ENCODE measurements around the gene RANGRF. TPM values are rescaled to one million over a fixed set of nuclear protein-coding genes. Genes with fewer than 3 reads are reported as not detected.

RANGRF gene
- total RNA-seq, 1 experiment from 2014 or later: 22.3 TPM

- Histone ChIP-seq H3K9me3 (no peaks in the 10 kb centered on the region), H3K4me3 (no peak overlapping the region), H3K27me3 (no peaks in the 10 kb centered on the region), H3K36me3 (peaks cover 68% of the 10 kb centered on the region)
- DNase-seq: no peak
Measured at GRCh38 chr17:8267480-8268147, 20.9 kb upstream of the RANGRF start.

GRCh38 chr17:8268550-8269298 is 19.7 kb upstream of the RANGRF start:
- Histone ChIP-seq H3K4me3 (no peak overlapping the region), H3K27me3 (no peaks in the 10 kb centered on the region), H3K36me3 (peaks cover 59% of the 10 kb centered on the region), H3K9me3 (no peaks in the 10 kb centered on the region)
- no peak for DNase-seq

GRCh38 chr17:8272421-8272820 is 16.0 kb upstream of the RANGRF start:
- Histone ChIP-seq H3K27me3 (no peaks in the 10 kb centered on the region), H3K36me3 (peaks cover 28% of the 10 kb centered on the region), H3K9me3 (no peaks in the 10 kb centered on the region), H3K4me3 (no peak overlapping the region)
- DNase-seq: no peak

GRCh38 chr17:8273884-8274444 is 14.5 kb upstream of the RANGRF start:
- DNase-seq: no peak
- H3K27me3 ChIP-seq: no peaks in the 10 kb centered on the region
- no peaks in the 10 kb centered on the region for H3K9me3 ChIP-seq
- peaks cover 24% of the 10 kb centered on the region for H3K36me3 ChIP-seq
- no peak overlapping the region for H3K4me3 ChIP-seq

- peaks cover 18% of the 10 kb centered on the region for H3K36me3 ChIP-seq
- no peaks in the 10 kb centered on the region for H3K27me3 ChIP-seq
- no peak overlapping the region for H3K4me3 ChIP-seq
- DNase-seq: no peak
- no peaks in the 10 kb centered on the region for H3K9me3 ChIP-seq
Measured at GRCh38 chr17:8274816-8275215, 13.7 kb upstream of the RANGRF start.

GRCh38 chr17:8275421-8276290 is 12.8 kb upstream of the RANGRF start:
- peaks cover 14% of the 10 kb centered on the region for H3K36me3 ChIP-seq
- H3K27me3 ChIP-seq: no peaks in the 10 kb centered on the region
- no peak for DNase-seq
- H3K4me3 ChIP-seq: no peak overlapping the region
- H3K9me3 ChIP-seq: no peaks in the 10 kb centered on the region

- no peak overlapping the region for H3K4me3 ChIP-seq
- peaks cover 6% of the 10 kb centered on the region; the same call in 1 of the 2 replicates for H3K36me3 ChIP-seq
- H3K9me3 ChIP-seq: no peaks in the 10 kb centered on the region
- DNase-seq: no peak
- no peaks in the 10 kb centered on the region for H3K27me3 ChIP-seq
Measured at GRCh38 chr17:8277317-8277716, 11.2 kb upstream of the RANGRF start.

GRCh38 chr17:8282345-8282744 is 6.1 kb upstream of the RANGRF start:
- Histone ChIP-seq H3K9me3 (no peaks in the 10 kb centered on the region), H3K36me3 (no peaks in the 10 kb centered on the region), H3K4me3 (no peak overlapping the region), H3K27me3 (no peaks in the 10 kb centered on the region)
- DNase-seq: no peak

- Histone ChIP-seq H3K36me3 (no peaks in the 10 kb centered on the region), H3K27me3 (no peaks in the 10 kb centered on the region), H3K9me3 (no peaks in the 10 kb centered on the region), H3K4me3 (no peak overlapping the region)
- no peak for DNase-seq
Measured at GRCh38 chr17:8283356-8283755, 5.1 kb upstream of the RANGRF start.

GRCh38 chr17:8284126-8284525 is 4.3 kb upstream of the RANGRF start:
- DNase-seq: no peak
- Histone ChIP-seq H3K27me3 (no peaks in the 10 kb centered on the region), H3K4me3 (no peak overlapping the region), H3K36me3 (no peaks in the 10 kb centered on the region), H3K9me3 (no peaks in the 10 kb centered on the region)

GRCh38 chr17:8285270-8286181 is 2.9 kb upstream of the RANGRF start:
- Histone ChIP-seq H3K9me3 (no peaks in the 10 kb centered on the region), H3K36me3 (no peaks in the 10 kb centered on the region), H3K4me3 (no peak overlapping the region), H3K27me3 (no peaks in the 10 kb centered on the region)
- DNase-seq: no peak

- no peaks in the 10 kb centered on the region for H3K36me3 ChIP-seq
- H3K4me3 ChIP-seq: peak overlapping the region; percentile 69
- no peaks in the 10 kb centered on the region for H3K27me3 ChIP-seq
- H3K9me3 ChIP-seq: no peaks in the 10 kb centered on the region
- DNase-seq: no peak
Measured at GRCh38 chr17:8287651-8288335, 677 bp upstream of the RANGRF start.

GRCh38 chr17:8289103-8289397 is 580 bp downstream of the RANGRF start:
- H3K4me3 ChIP-seq: peak overlapping the region; percentile 69
- DNase-seq: peak; percentile 54
- H3K9me3 ChIP-seq: no peaks in the 10 kb centered on the region
- H3K36me3 ChIP-seq: no peaks in the 10 kb centered on the region
- no peaks in the 10 kb centered on the region for H3K27me3 ChIP-seq

GRCh38 chr17:8290043-8290442 is 1.6 kb downstream of the RANGRF start:
- H3K9me3 ChIP-seq: no peaks in the 10 kb centered on the region
- peak; percentile 32 for DNase-seq
- H3K27me3 ChIP-seq: no peaks in the 10 kb centered on the region
- H3K36me3 ChIP-seq: no peaks in the 10 kb centered on the region
- H3K4me3 ChIP-seq: no peak overlapping the region

- H3K27me3 ChIP-seq: no peaks in the 10 kb centered on the region
- DNase-seq: no peak
- no peak overlapping the region for H3K4me3 ChIP-seq
- H3K9me3 ChIP-seq: no peaks in the 10 kb centered on the region
- H3K36me3 ChIP-seq: no peaks in the 10 kb centered on the region
Measured at GRCh38 chr17:8292639-8293395, 4.3 kb downstream of the RANGRF start.
